Medulla oblongata (tissue), 1 donor: ENCODE results near the gene NIPAL1.
A peak's percentile ranks its signal among the peaks of the same experiment; 100 is the strongest.

Experiments used
- DNase-seq: peaks from one replicate; pipeline ENCODE4 v3.0.0-alpha.2; 2015; ENCODE audit errors: extremely low spot score

The NIPAL1 gene

GRCh38 chr4:48025005-48025404 lies 8.4 kb downstream of the NIPAL1 start:
- DNase-seq, result peak; percentile 15

- DNase-seq, result no peak
Measured at GRCh38 chr4:48027653-48028052, 11.1 kb downstream of the NIPAL1 start.

- no peak for DNase-seq
Measured at GRCh38 chr4:48028696-48029095, 12.1 kb downstream of the NIPAL1 start.

GRCh38 chr4:48030470-48030869 lies 13.9 kb downstream of the NIPAL1 start:
- DNase-seq, result no peak

GRCh38 chr4:48031802-48032525 lies 15.4 kb downstream of the NIPAL1 start:
- DNase-seq, result no peak

- no peak for DNase-seq
Measured at GRCh38 chr4:48032721-48033120, 16.1 kb downstream of the NIPAL1 start.

GRCh38 chr4:48033412-48033811 lies 16.8 kb downstream of the NIPAL1 start:
- DNase-seq, result no peak

GRCh38 chr4:48033825-48034413 lies 17.3 kb downstream of the NIPAL1 start:
- DNase-seq, result no peak

- no peak for DNase-seq
Measured at GRCh38 chr4:48035952-48036351, 19.4 kb downstream of the NIPAL1 start.

GRCh38 chr4:48037117-48037462 lies 20.5 kb downstream of the NIPAL1 start:
- DNase-seq, result no peak

GRCh38 chr4:48038666-48039065 lies 22.1 kb downstream of the NIPAL1 start:
- DNase-seq, result no peak

GRCh38 chr4:48039561-48039960 lies 23.0 kb downstream of the NIPAL1 start:
- no peak for DNase-seq

GRCh38 chr4:48041535-48042137 lies 25.1 kb downstream of the NIPAL1 start:
- no peak for DNase-seq

GRCh38 chr4:48042979-48043461 lies 26.4 kb downstream of the NIPAL1 start:
- no peak for DNase-seq

GRCh38 chr4:48043504-48043903 lies 26.9 kb downstream of the NIPAL1 start:
- DNase-seq, result no peak

- DNase-seq, result no peak
Measured at GRCh38 chr4:48044298-48044697, 27.7 kb downstream of the NIPAL1 start.

GRCh38 chr4:48046059-48046458 lies 29.5 kb downstream of the NIPAL1 start:
- DNase-seq, result no peak

- DNase-seq, result peak; percentile 41
Measured at GRCh38 chr4:48047421-48047844, 30.9 kb downstream of the NIPAL1 start.

GRCh38 chr4:48047896-48048295 lies 31.3 kb downstream of the NIPAL1 start:
- no peak for DNase-seq

GRCh38 chr4:48049483-48049882 lies 32.9 kb downstream of the NIPAL1 start:
- no peak for DNase-seq

GRCh38 chr4:48051078-48051477 lies 34.5 kb downstream of the NIPAL1 start:
- no peak for DNase-seq

- no peak for DNase-seq
Measured at GRCh38 chr4:48058617-48059530, 42.3 kb downstream of the NIPAL1 start.
